ENCODE measurements around the gene CRABP2.

The CRABP2 gene

GRCh38 chr1:156705321-156705917 lies at the start of gene CRABP2:
Gene CRABP2 (minus strand): TSS chr1:156705583. CDS start chr1:156705446, 137 bp downstream.
- DNase-seq, result no peak

GRCh38 chr1:156754219-156754618 lies 48.8 kb upstream of the CRABP2 start:
- DNase-seq, result no peak

- DNase-seq, result no peak
Observed at GRCh38 chr1:156752843-156753482, 47.6 kb upstream of the CRABP2 start.

- DNase-seq, result peak; percentile 94
Observed at GRCh38 chr1:156751757-156752481, 46.5 kb upstream of the CRABP2 start.

- no peak for DNase-seq
Observed at GRCh38 chr1:156751451-156751756, 46.0 kb upstream of the CRABP2 start, which contains the start of gene HDGF. Gene HDGF (minus strand): TSS chr1:156751675. CDS start chr1:156751429, 246 bp downstream.

- DNase-seq, result no peak
Observed at GRCh38 chr1:156750711-156751450, 45.5 kb upstream of the CRABP2 start.

DNA sequence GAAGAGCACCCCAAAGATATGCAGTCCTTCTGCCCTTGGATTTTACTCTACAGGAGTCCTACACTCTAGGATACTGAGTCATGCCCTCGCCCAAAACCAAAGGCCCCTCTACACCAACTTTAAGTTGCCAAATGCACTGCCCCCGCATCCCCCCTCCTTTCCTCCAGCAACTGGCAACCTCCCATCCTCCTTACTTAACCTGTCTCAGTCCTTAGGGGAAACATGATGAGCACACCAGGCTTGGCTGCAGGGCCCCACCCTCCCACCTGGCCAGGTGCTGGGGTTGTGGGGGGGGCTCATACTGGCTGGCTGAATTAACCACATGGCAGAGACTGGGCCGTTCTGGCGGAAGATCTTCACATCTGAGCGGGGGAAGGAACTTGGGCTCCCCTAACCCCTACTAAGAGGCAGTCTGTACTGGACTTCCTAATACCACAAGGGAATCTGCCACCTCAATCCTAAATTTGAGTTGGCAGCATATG lies 44.8 kb upstream of the CRABP2 start:
- no peak for DNase-seq

DNA sequence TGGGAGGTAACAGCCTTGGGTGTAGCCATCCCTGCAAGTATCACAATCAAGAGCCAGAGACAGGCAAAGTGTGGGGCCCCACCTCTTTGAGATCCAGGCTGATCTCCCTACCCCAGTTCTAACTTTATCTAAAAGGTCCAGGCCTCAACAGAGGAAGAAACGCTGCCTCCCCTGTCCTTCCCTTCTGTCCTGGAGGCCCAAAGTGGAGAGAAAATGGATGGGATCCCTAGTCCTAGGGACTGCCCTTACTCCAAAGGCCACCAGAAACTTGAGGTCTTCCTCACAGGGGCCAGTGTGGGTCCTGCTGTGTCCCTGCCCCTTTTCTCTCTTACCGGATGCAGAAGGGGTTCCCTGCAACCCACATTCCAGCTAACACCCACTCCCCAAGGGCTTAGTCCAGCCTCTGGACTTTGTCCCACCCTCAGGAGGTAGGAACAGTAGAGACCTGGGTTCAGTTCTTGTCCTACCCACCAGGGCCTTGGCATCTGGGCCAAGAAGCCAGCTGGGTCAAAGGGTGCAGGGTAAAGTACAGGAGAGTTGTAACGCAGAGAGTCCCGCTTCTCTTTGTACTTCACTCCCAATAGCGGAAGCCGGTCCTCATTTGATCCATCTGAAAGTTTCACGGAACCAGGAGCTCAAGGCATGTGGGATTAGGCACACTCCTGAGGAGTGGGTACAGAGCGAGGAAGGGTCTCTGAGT lies 44.2 kb upstream of the CRABP2 start:
- no peak for DNase-seq

DNA sequence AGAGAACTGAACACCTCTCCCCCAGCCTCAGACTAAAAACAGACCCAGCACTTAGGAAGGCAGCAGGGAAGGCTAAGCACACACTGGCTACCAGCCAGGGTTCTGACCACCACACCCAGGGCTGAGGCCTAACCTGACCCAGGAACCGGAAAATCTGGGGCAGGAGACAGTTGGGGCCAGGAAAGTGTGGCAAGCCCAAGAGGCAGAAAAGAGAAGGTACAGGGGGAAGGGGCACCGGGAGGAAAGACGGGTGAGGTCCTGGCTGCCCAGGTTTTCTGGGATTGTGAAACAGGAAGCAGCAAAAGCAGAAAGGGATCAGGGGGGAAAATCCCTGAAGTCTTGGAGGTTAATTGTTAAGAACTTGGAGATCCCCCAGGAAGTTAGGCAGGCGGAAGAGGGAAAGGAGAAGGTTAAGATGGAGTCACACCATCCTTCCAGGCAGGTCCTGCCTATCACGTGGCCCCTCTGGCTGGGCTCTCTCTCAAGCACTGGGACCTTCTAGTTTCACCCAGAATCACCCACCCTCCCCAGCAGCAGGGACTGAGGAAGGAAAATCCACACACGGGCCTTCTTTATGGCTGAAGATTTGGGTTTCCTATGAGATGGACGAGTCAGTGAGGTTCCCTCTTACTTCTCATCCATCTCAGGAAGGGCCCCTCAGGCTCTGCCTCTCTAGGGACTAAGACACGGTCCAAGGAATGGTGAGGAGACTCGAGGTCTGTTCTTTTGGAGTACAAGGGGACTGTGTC lies 43.5 kb upstream of the CRABP2 start:
- no peak for DNase-seq

GRCh38 chr1:156747742-156748669 lies 42.6 kb upstream of the CRABP2 start:
- DNase-seq, result no peak

- DNase-seq, result peak; percentile 52
Observed at GRCh38 chr1:156746728-156747631, 41.6 kb upstream of the CRABP2 start.

GRCh38 chr1:156746406-156746727 lies 41.0 kb upstream of the CRABP2 start:
- DNase-seq, result no peak

DNA sequence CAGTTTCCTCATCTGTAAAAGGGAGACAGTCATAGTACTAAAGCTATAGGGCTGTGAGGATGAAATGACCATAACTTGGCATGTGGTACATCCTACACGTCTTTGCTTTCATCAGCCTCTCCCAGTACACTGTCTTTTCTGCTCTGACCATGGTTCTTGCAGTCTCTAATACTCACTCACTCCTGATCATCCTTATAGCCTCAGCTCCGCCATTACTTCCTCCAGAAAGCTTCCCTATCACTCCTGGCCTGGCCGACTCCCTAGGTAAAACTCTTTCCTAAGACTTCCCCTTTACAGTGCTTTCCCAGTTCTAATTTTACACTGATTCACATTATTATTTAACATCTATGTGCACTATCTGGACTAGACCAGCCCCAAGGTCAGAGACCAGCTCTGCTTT lies 40.5 kb upstream of the CRABP2 start:
- DNase-seq, result no peak

GRCh38 chr1:156744786-156745419 lies 39.5 kb upstream of the CRABP2 start:
- no peak for DNase-seq

- DNase-seq, result no peak
Observed at GRCh38 chr1:156744344-156744743, 39.0 kb upstream of the CRABP2 start.

- no peak for DNase-seq
Observed at GRCh38 chr1:156743367-156744302, 38.3 kb upstream of the CRABP2 start.

DNA sequence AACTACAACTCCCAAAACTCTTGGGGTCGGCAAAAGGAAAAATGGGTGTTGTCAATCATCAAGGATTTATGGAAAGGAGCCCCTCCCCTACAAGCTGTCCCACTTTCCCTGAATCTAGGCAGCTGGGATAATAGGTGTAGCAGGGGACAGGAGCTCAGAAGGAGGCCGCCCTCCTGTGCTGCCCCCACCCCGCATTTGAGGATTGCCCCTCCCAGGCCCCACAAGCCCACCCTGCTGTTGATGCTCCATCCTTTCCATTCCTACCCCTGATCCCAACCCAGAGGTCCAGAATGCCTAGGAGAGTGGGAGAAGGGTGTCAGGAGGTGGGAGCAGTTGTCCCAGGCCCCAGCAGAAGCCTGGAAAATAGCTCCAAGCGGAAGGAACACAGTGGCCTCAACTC lies 37.4 kb upstream of the CRABP2 start:
- DNase-seq, result no peak

DNA sequence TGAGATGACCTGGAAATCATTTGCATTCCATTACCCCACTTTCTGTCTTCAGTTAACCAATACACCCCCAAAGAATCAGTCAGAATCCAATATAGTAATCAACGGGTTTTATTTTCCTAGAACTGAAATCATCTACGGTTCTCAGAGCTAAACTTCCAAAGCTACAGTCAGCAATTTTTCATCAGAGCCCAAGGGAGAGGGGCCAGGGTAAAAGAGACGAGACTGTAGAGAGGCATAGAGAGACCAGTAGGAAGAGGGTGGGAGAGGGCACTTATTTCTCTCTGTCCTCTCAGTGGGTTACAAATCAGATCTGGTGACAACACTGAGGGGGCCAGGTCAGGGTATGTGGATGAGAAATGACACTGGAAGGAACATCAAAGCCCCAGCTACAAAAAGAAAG lies 36.6 kb upstream of the CRABP2 start:
- no peak for DNase-seq

Data from NCI-H1048 (cell line).